Esophagus muscularis mucosa (tissue), 4 donors: Measurements from ENCODE around the gene BSN. TPM values are rescaled to one million over a fixed set of nuclear protein-coding genes. Genes with fewer than 3 reads are reported as not detected.

ENCODE experiments used
- DNase-seq: peaks from one replicate; pipeline ENCODE4 v3.0.0-alpha.2; 2017; ENCODE audit errors: extremely low spot score
- H3K27ac ChIP-seq, 4 donors: fragments of 200-600 bp; sonication (generic); replicated peaks in 1 of 4; 1 replicate in 3 of 4; 2 replicates in 1 of 4; pipeline ENCODE4 v1.5.1; 2016 to 2019; ENCODE audit warnings: mild to moderate bottlenecking in 1 of 4
- H3K27me3 ChIP-seq, 4 donors: fragments of 200-600 bp; sonication (generic); one replicate each; pipeline versions ENCODE4 v1.5.1 to v1.6.0; 2016 to 2019
- H3K36me3 ChIP-seq, 4 donors: fragments of 200-600 bp; sonication (generic); one replicate each; pipeline ENCODE4 v1.5.1; 2016 to 2019
- H3K4me1 ChIP-seq, 4 donors: fragments of 200-600 bp; sonication (generic); one replicate each; pipeline ENCODE4 v1.5.1; 2016 to 2019
- H3K4me3 ChIP-seq, 4 donors: fragments of 200-600 bp; sonication (generic); 1 replicate in 2 of 4; 2 replicates in 2 of 4; pipeline ENCODE4 v1.5.1; 2016 to 2019; ENCODE audit warnings: mild to moderate bottlenecking in 4 of 4, moderate library complexity in 1 of 4
- H3K9me3 ChIP-seq, 4 donors: fragments of 200-600 bp; sonication (generic); 1 replicate in 3 of 4; 2 replicates in 1 of 4; pipeline ENCODE4 v1.5.1; 2016 to 2019
- EP300 ChIP-seq: sonication (generic); formaldehyde crosslinking; IDR thresholded peaks from one replicate; pipeline ENCODE4 v1.6.1; 2017; ENCODE audit warnings: antibody characterized with exemption
- POLR2A ChIP-seq: fragments of 450-650 bp; IDR thresholded peaks from one replicate; pipeline ENCODE4 v1.6.1; 2017; ENCODE audit warnings: antibody characterized with exemption, moderate library complexity, mild to moderate bottlenecking, low read depth
- POLR2AphosphoS5 ChIP-seq, 2 donors: sonication (generic); formaldehyde crosslinking; IDR thresholded peaks; one replicate each; pipeline ENCODE4 v1.6.1; 2017; ENCODE audit warnings: antibody characterized with exemption in 2 of 2
- WGBS: methylation state at CpG from one replicate; pipeline ENCODE4 v1.1.5; 2018; 5-methylcytosine and 5-hydroxymethylcytosine counted together
- intact Hi-C: fragments of 100-400 bp; cut with DNase I; formaldehyde crosslinking; loops from one replicate; pipeline ENCODE4 v1.15.1; 2023
- total RNA-seq, 4 donors: library from RNA; depleted of rRNA; stranded (reverse); fragments of >200 nt; gene quantifications; one replicate each; pipeline versions ENCODE4 v1.1.0 to v1.2.1, GENCODE V29; 2016
- TF ChIP-seq, protein P1 (sequence below), 3 experiments: fragments of 200-600 bp in 2 of 3; fragments of 450-650 bp in 1 of 3; sonication (generic) in 2 of 3; IDR thresholded peaks; one replicate each; pipeline ENCODE4 v1.5.1; 2017 to 2019; ENCODE audit warnings: antibody characterized with exemption in 3 of 3, mild to moderate bottlenecking in 2 of 3, moderate library complexity in 1 of 3

The BSN gene
- total RNA-seq, 4 donors from 2014 or later: 0.42 to 1.7 (median 0.78) TPM

DNA sequence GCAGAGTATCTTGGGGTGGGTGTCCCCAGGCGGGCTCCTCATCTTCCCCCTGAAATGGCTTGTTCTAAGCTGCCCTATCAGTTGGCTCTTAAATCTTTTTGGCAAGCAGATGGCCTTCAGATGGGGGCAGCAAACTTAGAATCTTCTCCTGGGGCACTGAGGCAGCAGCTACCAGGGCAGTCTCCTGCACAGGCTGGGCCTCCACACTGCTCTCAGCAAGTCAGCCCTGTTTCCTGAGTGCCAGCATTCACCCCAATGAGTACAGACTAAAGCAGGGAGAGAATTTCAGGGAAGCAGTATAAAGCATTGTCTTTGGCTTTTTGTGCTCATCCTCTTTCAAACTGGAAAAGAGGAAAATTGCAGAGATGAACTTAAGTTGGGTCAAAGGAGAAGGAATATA lies 68.8 kb downstream of the BSN start:
- no peak overlapping the region for H3K4me3 ChIP-seq
- no peaks in the 10 kb centered on the region for H3K4me1 ChIP-seq
- TF ChIP-seq, protein P1, sequence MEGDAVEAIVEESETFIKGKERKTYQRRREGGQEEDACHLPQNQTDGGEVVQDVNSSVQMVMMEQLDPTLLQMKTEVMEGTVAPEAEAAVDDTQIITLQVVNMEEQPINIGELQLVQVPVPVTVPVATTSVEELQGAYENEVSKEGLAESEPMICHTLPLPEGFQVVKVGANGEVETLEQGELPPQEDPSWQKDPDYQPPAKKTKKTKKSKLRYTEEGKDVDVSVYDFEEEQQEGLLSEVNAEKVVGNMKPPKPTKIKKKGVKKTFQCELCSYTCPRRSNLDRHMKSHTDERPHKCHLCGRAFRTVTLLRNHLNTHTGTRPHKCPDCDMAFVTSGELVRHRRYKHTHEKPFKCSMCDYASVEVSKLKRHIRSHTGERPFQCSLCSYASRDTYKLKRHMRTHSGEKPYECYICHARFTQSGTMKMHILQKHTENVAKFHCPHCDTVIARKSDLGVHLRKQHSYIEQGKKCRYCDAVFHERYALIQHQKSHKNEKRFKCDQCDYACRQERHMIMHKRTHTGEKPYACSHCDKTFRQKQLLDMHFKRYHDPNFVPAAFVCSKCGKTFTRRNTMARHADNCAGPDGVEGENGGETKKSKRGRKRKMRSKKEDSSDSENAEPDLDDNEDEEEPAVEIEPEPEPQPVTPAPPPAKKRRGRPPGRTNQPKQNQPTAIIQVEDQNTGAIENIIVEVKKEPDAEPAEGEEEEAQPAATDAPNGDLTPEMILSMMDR (IDR thresholded peaks at IDR 0.05): no peak
- TF ChIP-seq POLR2AphosphoS5 (IDR thresholded peaks at IDR 0.05) (no peak), POLR2A (no peak), EP300 (no peak)
- peaks cover 0 to 9% (median 0%) of the 10 kb centered on the region in 4 donors for H3K36me3 ChIP-seq
- WGBS: 85% methylated on average over 1 of the region's 1 CpG
- DNase-seq: no peak
- no peak overlapping the region for H3K27ac ChIP-seq
- no peaks in the 10 kb centered on the region for H3K27me3 ChIP-seq
- intact Hi-C loops: no loop called here
- no peaks in the 10 kb centered on the region for H3K9me3 ChIP-seq

DNA sequence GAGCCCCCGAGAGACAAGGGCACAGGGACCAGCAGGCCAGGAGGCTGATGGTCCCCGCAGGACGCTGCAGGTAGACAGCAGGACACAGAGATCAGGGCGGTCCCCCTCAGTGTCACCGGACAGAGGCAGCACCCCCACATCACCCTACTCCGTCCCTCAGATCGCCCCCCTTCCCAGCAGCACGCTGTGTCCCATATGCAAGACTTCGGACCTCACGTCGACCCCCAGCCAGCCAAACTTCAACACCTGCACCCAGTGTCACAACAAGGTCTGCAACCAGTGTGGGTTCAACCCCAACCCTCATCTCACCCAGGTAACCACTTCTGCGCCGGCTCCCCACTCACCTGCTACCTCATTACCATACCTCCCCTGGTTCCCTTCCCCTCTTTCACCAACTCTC lies 70.8 kb downstream of the BSN start:
- Histone ChIP-seq H3K4me1 (no peaks in the 10 kb centered on the region), H3K36me3 (peaks cover 0 to 9% (median 0%) of the 10 kb centered on the region in 4 donors), H3K4me3 (no peak overlapping the region), H3K9me3 (no peaks in the 10 kb centered on the region), H3K27ac (no peak overlapping the region), H3K27me3 (no peaks in the 10 kb centered on the region)
- 95% methylated on average over 11 of the region's 13 CpGs for WGBS
- intact Hi-C loops: no loop called here
- TF ChIP-seq, protein P1 (IDR thresholded peaks at IDR 0.05): no peak
- DNase-seq: no peak

DNA sequence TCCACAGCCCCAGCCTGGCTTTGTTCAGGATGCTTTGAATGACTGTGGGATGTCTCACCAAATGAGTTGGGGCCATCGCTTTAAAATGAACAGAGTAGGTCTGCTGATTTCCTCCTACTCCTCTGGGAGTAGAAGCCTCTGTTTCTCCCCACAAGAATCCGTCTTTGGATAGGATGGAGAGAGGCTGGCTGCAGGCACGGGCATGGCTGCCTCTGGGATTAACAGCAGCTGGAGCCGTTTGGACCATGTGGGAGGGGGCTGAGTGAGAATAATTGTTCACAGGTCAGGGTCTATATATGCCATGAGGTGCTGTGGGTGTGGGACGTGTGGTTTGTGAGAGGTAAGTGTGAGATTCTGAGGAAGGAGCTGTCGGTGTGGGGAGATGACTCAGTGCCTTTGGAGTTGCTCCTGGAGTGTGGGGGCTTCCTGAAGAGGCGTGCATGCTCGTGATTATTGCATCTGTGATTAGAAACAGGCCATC lies 71.9 kb downstream of the BSN start:
- peaks cover 0 to 9% (median 0%) of the 10 kb centered on the region in 4 donors for H3K36me3 ChIP-seq
- no peaks in the 10 kb centered on the region for H3K27me3 ChIP-seq
- intact Hi-C loops: no loop called here
- TF ChIP-seq EP300: no peak
- TF ChIP-seq, protein P1 (IDR thresholded peaks at IDR 0.05): no peak
- no peak for TF ChIP-seq POLR2A
- no peak for TF ChIP-seq POLR2AphosphoS5 (IDR thresholded peaks at IDR 0.05)
- no peaks in the 10 kb centered on the region for H3K9me3 ChIP-seq
- WGBS: 59% methylated on average over 8 of the region's 8 CpGs
- no peak overlapping the region for H3K27ac ChIP-seq
- no peak overlapping the region for H3K4me3 ChIP-seq
- H3K4me1 ChIP-seq: no peaks in the 10 kb centered on the region
- DNase-seq: no peak

DNA sequence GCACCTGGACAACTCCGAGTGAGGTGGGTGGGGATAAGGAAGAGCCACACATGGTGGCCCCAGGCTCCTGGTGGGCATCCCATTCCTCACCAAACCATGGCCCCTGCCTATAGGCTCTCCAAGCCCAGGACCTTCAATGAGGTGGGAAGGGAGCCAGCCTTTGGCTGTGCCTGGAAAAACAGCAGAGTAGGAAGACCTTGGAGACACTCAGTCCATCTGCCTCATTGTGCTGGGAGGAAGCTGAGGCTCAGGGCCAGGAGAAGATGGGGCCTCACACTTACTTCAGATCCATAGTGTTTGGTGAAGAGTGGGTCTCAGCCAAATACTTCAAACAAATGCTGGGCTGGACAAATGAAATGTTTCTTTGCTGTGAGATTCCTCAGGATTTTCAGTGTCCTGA lies 72.5 kb downstream of the BSN start:
- intact Hi-C loops: no loop called here
- TF ChIP-seq EP300: no peak
- no peak for TF ChIP-seq POLR2AphosphoS5 (IDR thresholded peaks at IDR 0.05)
- TF ChIP-seq, protein P1 (IDR thresholded peaks at IDR 0.05): no peak
- TF ChIP-seq POLR2A: no peak
- Histone ChIP-seq H3K9me3 (peaks cover 0 to 4% (median 0%) of the 10 kb centered on the region in 4 donors), H3K4me3 (no peak overlapping the region), H3K27ac (no peak overlapping the region), H3K36me3 (peaks cover 0 to 9% (median 0%) of the 10 kb centered on the region in 4 donors), H3K27me3 (no peaks in the 10 kb centered on the region), H3K4me1 (no peaks in the 10 kb centered on the region)
- DNase-seq: no peak
- 83% methylated on average over 1 of the region's 1 CpG for WGBS

DNA sequence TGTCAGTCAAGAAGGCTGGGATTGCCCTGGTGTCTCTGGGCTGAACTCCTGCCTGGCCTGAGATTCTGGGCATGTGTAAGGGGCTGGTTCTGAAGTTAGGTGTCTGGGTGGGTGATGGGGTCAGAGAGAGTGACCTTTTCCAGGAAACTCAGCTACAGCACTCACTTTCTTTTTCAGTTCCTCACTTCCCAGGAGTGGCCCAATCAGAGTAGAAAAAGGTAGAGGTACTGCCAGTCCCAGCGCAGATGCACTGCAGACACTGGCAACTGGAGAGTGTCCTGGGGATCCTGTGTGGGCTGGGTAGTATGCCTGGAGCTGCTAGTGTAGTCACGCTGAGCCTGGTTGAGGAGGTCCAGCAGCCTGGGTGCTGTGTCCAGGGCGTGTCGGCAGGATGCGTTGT lies 73.4 kb downstream of the BSN start:
- Histone ChIP-seq H3K4me1 (no peaks in the 10 kb centered on the region), H3K9me3 (peaks cover 0 to 4% (median 0%) of the 10 kb centered on the region in 4 donors), H3K27me3 (no peaks in the 10 kb centered on the region), H3K36me3 (peaks cover 0 to 9% (median 0%) of the 10 kb centered on the region in 4 donors), H3K4me3 (no peak overlapping the region), H3K27ac (no peak overlapping the region)
- 100% methylated on average over 2 of the region's 5 CpGs for WGBS
- TF ChIP-seq, protein P1 (IDR thresholded peaks at IDR 0.05): no peak
- TF ChIP-seq EP300 (no peak), POLR2AphosphoS5 (IDR thresholded peaks at IDR 0.05) (no peak), POLR2A (no peak)
- no peak for DNase-seq
- intact Hi-C loops: no loop called here
